Right lobe of liver (tissue), 6 donors: ENCODE measurements around the gene TRPC1. TPM values are rescaled to one million over a fixed set of nuclear protein-coding genes. Genes with fewer than 3 reads are reported as not detected.

Source experiments
- ATAC-seq, 4 donors: fragments of 200-7000 bp; cut with Tn5 transposase; one replicate each; pipeline ENCODE4 v1.9.1; 2020; ENCODE audit warnings: mild to moderate bottlenecking in 4 of 4, moderate library complexity in 4 of 4
- DNase-seq, 3 donors: peaks; one replicate each; pipeline ENCODE4 v3.0.0-alpha.2; 2020
- H3K27ac ChIP-seq, 3 donors: fragments of 200-600 bp; one replicate each; pipeline ENCODE4 v1.8.0; 2022
- H3K27me3 ChIP-seq, 2 donors: fragments of 200-600 bp; one replicate each; pipeline ENCODE4 v1.8.0; 2022
- H3K36me3 ChIP-seq, 4 donors: fragments of 200-600 bp; sonication (generic) in 1 of 4; one replicate each; pipeline versions ENCODE4 v1.5.1 to v1.8.0; 2017 to 2022; ENCODE audit warnings: control low read depth in 1 of 4
- H3K4me1 ChIP-seq, 4 donors: fragments of 200-600 bp; sonication (generic) in 1 of 4; one replicate each; pipeline versions ENCODE4 v1.5.1 to v1.8.0; 2017 to 2022; ENCODE audit warnings: control low read depth in 1 of 4
- H3K4me3 ChIP-seq, 3 donors: fragments of 200-600 bp; one replicate each; pipeline ENCODE4 v1.8.0; 2022
- H3K9me3 ChIP-seq, 4 donors: fragments of 200-600 bp; sonication (generic) in 1 of 4; one replicate each; pipeline versions ENCODE4 v1.5.1 to v1.8.0; 2017 to 2022; ENCODE audit warnings: control low read depth in 1 of 4
- POLR2A ChIP-seq: fragments of 450-650 bp; IDR thresholded peaks from one replicate; pipeline ENCODE4 v1.6.1; 2017; ENCODE audit warnings: antibody characterized with exemption, mild to moderate bottlenecking
- WGBS: methylation state at CpG from one replicate; pipeline ENCODE4 v1.1.6; 2018; ENCODE audit warnings: low coverage, low lambda C conversion rate; ENCODE audit not compliant: insufficient coverage; ENCODE audit errors: missing lambda C conversion rate; 5-methylcytosine and 5-hydroxymethylcytosine counted together
- intact Hi-C, 2 donors: fragments of 100-400 bp; cut with DNase I; formaldehyde crosslinking; loops; one replicate each; pipeline versions ENCODE4 v1.11.2 to v1.14.1; 2022
- total RNA-seq, 6 experiments: library from RNA; depleted of rRNA in 2 of 6; stranded (reverse); fragments of >200 nt in 2 of 6; fragmentation: NEBNext Ultra II Directional in 3 of 6; extraction: Animal tissue kit (Norgen Biotek cat#: 25700) in 3 of 6; gene quantifications; one replicate each; pipeline versions ENCODE4 v1.1.0 to v1.2.4, GENCODE V29; 2016 to 2023
- TF ChIP-seq, protein P1 (sequence below), 4 donors: fragments of 200-600 bp in 3 of 4; fragments of 450-650 bp in 1 of 4; IDR thresholded peaks; one replicate each; pipeline versions ENCODE4 v1.5.1 to v1.8.0; 2016 to 2022; ENCODE audit warnings: antibody characterized with exemption in 4 of 4, mild to moderate bottlenecking in 2 of 4
- donor health status: DM: no; HTN: yes; CAD: no.
- donor health status: DM: no; HTN: no; CAD: no.
- donor health status: DM: no; HTN: no; CAD: no.
- donor health status: DM: no; HTN: yes; CAD: no.
- donor health status: DM: no; HTN: yes; CAD: no.

Gene TRPC1
- total RNA-seq, 6 experiments from 2014 or later, result 0.19 to 2.5 (median 0.51) TPM

DNA sequence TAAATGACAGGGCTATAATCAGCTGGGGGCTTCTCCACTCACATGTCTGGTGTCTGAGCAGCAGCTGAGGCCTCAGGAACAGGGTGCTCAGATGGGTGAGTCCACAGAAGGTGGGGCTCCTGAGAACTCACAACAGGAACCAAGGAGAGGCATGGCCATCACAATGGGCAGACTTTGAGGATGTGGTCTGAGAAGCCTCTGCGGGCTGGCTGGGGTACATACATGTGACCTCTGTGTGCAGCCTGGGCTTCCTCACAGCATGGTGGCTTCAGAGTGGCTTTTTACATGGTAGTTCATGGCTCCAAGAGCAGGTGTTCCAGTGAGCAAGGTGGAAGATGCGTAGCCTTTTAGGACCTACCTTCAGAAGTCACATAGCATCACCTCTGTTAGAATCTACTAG is 58.8 kb downstream of the TRPC1 start:
- H3K4me1 ChIP-seq, result no peaks in the 10 kb centered on the region
- no CpG with 5 or more reads among the region's 2 CpGs for WGBS
- ATAC-seq, result no peak
- H3K9me3 ChIP-seq, result no peaks in the 10 kb centered on the region
- intact Hi-C loops, result no loop called here
- no peak overlapping the region for H3K27ac ChIP-seq
- no peak for DNase-seq
- no peak for TF ChIP-seq POLR2A
- TF ChIP-seq, protein P1, sequence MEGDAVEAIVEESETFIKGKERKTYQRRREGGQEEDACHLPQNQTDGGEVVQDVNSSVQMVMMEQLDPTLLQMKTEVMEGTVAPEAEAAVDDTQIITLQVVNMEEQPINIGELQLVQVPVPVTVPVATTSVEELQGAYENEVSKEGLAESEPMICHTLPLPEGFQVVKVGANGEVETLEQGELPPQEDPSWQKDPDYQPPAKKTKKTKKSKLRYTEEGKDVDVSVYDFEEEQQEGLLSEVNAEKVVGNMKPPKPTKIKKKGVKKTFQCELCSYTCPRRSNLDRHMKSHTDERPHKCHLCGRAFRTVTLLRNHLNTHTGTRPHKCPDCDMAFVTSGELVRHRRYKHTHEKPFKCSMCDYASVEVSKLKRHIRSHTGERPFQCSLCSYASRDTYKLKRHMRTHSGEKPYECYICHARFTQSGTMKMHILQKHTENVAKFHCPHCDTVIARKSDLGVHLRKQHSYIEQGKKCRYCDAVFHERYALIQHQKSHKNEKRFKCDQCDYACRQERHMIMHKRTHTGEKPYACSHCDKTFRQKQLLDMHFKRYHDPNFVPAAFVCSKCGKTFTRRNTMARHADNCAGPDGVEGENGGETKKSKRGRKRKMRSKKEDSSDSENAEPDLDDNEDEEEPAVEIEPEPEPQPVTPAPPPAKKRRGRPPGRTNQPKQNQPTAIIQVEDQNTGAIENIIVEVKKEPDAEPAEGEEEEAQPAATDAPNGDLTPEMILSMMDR (IDR thresholded peaks at IDR 0.05), result no peak
- H3K36me3 ChIP-seq, result no peaks in the 10 kb centered on the region
- H3K4me3 ChIP-seq, result no peak overlapping the region
- H3K27me3 ChIP-seq, result no peaks in the 10 kb centered on the region

DNA sequence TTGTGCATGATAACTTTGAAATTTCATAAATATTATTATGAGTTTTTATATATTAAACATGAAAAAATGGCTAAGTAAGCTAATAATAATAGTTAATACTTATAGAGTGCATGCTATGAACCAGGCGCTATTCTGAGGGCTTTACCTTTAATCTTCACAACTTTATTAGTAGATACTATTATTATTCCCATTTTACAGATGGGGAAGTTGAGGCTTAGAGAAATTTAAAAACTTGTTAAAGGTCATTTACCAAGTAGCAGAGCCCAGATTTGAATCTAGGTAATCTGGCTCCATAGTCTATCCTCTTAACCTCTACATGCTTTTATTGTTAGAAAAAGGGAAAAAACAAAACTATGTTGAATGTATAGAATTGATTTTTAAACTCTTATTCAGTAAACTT is 60.4 kb downstream of the TRPC1 start:
- Histone ChIP-seq H3K9me3 (no peaks in the 10 kb centered on the region), H3K36me3 (no peaks in the 10 kb centered on the region), H3K4me3 (no peak overlapping the region), H3K27ac (no peak overlapping the region), H3K4me1 (no peaks in the 10 kb centered on the region), H3K27me3 (no peaks in the 10 kb centered on the region)
- TF ChIP-seq POLR2A, result no peak
- TF ChIP-seq, protein P1 (IDR thresholded peaks at IDR 0.05), result no peak
- WGBS, result 53% methylated on average over 1 of the region's 1 CpG
- DNase-seq (no peak), ATAC-seq (no peak)
- intact Hi-C loops, result no loop called here

DNA sequence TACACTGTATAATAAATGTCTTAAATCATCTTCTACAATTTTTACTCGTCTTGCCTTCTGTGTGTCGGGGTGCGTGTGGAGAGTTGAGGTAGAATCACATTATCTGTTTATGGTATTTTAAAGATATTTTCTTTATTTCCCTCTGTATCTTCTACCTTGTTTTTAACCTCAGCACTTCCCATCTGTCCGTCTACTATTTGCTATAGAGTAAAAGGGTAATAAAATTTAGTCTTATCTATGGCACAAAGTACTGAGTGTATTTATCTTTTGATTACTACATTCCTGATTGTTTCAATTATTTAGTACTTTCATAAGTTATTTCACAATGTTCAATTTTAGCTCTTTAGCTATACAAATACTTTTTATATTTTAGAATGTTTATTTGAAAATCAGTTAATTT is 62.2 kb downstream of the TRPC1 start:
- WGBS, result 81% methylated on average over 4 of the region's 4 CpGs
- no peaks in the 10 kb centered on the region for H3K27me3 ChIP-seq
- H3K4me1 ChIP-seq, result peaks cover 0 to 2% (median 0%) of the 10 kb centered on the region in 4 donors
- no peak for DNase-seq
- H3K27ac ChIP-seq, result no peak overlapping the region
- intact Hi-C loops, result no loop called here
- no peak for ATAC-seq
- no peaks in the 10 kb centered on the region for H3K9me3 ChIP-seq
- TF ChIP-seq, protein P1 (IDR thresholded peaks at IDR 0.05), result no peak
- TF ChIP-seq POLR2A, result no peak
- no peak overlapping the region for H3K4me3 ChIP-seq
- H3K36me3 ChIP-seq, result no peaks in the 10 kb centered on the region

DNA sequence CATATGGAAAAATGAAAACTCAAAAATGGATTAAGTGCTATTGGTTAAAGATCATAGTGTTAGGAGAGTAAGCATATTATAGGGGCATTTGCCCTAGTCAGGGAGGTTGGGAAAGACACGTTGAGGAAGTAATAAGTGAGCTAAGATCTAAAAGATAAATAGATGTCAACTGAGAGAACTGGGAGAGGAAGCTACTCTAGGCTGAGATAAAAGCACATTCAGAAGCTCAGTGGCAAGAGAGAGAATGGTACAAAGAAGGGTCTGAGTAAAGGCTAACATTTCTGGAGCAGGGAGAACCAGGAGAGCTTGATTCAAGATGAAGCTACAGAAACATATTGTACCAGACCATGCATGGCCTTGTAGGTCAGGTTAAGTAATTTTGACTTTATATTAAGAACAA is 63.9 kb downstream of the TRPC1 start:
- 54% methylated on average over 1 of the region's 1 CpG for WGBS
- Histone ChIP-seq H3K36me3 (no peaks in the 10 kb centered on the region), H3K27ac (no peak overlapping the region), H3K4me3 (no peak overlapping the region), H3K9me3 (no peaks in the 10 kb centered on the region), H3K27me3 (no peaks in the 10 kb centered on the region), H3K4me1 (peaks cover 0 to 3% (median 0%) of the 10 kb centered on the region in 4 donors)
- ATAC-seq (no peak), DNase-seq (no peak)
- intact Hi-C loops, result no loop called here
- no peak for TF ChIP-seq POLR2A
- TF ChIP-seq, protein P1 (IDR thresholded peaks at IDR 0.05), result no peak

DNA sequence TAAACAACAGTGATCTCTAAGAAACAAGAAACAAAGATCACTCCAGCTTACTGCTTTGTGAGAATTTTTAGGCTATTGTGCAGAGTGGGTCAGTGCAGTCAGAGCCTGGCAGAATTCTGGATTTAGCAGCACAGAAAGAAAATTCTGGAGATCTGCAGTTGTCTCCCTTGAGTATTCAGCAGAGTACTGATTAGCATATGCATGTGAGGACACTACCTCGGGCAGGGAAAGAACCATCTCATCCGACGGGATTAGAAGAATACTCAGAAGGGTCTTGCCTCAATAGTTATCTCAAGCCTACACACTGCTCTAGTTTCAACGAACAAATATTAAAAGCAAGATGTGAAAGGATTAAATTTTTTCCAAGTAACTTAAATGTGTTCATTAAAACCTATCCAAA is 70.7 kb downstream of the TRPC1 start:
- Histone ChIP-seq H3K9me3 (no peaks in the 10 kb centered on the region), H3K27ac (no peak overlapping the region), H3K4me3 (no peak overlapping the region), H3K27me3 (no peaks in the 10 kb centered on the region), H3K36me3 (no peaks in the 10 kb centered on the region), H3K4me1 (peaks cover 0 to 3% (median 0%) of the 10 kb centered on the region in 4 donors)
- 83% methylated on average over 4 of the region's 4 CpGs for WGBS
- TF ChIP-seq POLR2A, result no peak
- TF ChIP-seq, protein P1 (IDR thresholded peaks at IDR 0.05), result no peak
- ATAC-seq, result no peak
- DNase-seq, result no peak
- intact Hi-C loops, result no loop called here
